Measurements from ENCODE around the gene HS3ST5.

Gene HS3ST5

DNA sequence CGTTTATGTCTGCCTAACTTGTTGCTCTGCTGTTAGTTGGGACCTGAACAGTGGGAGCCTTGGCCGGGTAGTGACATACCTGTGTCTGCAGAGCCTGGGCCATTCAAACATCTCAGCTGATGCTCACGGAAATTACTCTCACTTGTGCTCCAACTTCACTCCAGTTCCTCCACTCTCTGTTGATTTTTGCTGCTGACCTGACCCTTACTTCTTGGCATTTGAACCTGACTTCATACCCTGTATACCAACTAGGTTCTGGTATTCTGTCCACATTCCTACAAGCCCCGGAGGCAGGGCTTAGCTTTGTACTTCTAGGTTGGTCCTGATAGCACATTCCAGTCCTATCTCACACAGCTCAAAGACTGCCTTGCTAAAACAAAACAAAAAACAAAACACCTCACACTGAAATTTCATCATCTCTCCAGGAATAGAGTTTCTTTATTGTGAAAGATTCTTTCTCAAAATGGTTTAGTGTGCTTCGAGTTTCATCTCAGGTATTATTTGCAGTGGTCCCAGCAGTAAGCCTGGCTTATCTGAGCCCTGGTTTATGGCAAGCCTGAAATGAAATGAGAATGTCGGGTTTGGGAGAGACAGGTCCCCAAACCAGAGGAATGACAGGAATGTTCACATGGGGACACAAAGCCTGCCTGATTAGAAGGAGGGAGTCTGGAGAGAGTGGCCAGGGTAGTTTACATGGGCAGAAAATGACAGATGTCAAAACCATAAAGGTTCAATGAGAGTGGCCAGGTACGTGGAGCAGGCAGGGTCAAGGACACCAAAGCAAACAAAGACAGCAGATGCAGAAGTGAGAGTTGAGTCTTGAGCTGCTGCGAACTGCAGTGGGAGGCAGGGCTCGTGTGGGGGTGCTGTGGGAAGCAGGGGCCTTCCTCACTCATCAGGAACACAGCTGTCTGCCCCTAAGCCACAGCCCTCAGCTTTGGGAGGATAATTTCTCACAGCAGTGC lies 197.7 kb downstream of the HS3ST5 start:
- Histone ChIP-seq H3K4me3 (ENCODE audit: low read depth, low read length) (no peak overlapping the region), H3K27ac (no peak overlapping the region), H3K27me3 (replicated peaks) (no peaks in the 10 kb centered on the region), H3K36me3 (replicated peaks) (no peaks in the 10 kb centered on the region)
- no peak for TF ChIP-seq CTCF (IDR thresholded peaks at IDR 0.05; ENCODE audit: low read depth, low read length, missing control alignments)
- no peak for DNase-seq
- in situ Hi-C loops (cut with HindIII; ENCODE audit: low pct_ligation_motif_present, low sequenced_read_pairs), result no loop called here

DNA sequence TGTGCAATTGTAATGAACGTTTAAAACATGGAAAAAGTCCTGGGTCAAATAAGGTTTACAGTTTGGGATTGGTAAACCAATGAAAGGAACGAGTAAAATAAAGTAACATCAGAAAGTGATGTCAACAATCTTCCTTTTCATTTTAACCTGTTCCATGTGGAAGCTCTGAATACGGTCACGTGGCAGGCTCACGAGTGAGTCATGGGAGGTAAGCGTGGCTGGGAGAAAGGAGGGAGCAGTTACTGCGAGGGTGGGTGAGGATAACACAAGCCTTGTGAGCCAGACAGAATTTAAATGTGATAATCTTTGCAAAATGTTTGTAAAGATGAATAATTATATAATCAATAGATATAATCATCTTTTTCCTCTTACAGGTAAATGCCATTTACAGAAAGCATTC lies 200.6 kb downstream of the HS3ST5 start:
- TF ChIP-seq CTCF (IDR thresholded peaks at IDR 0.05; ENCODE audit: low read depth, low read length, missing control alignments), result no peak
- no peaks in the 10 kb centered on the region for H3K27me3 ChIP-seq (replicated peaks)
- in situ Hi-C loops (cut with HindIII; ENCODE audit: low pct_ligation_motif_present, low sequenced_read_pairs), result no loop called here
- no peak overlapping the region for H3K4me3 ChIP-seq (ENCODE audit: low read depth, low read length)
- no peak for DNase-seq
- no peak overlapping the region for H3K27ac ChIP-seq
- H3K36me3 ChIP-seq (replicated peaks), result no peaks in the 10 kb centered on the region

GRCh38 chr6:114140416-114140815 lies 202.4 kb downstream of the HS3ST5 start:
- Histone ChIP-seq H3K4me3 (ENCODE audit: low read depth, low read length) (no peak overlapping the region), H3K27me3 (replicated peaks) (no peaks in the 10 kb centered on the region), H3K27ac (no peak overlapping the region), H3K36me3 (replicated peaks) (no peaks in the 10 kb centered on the region)
- in situ Hi-C loops (cut with HindIII; ENCODE audit: low pct_ligation_motif_present, low sequenced_read_pairs), result no loop called here
- no peak for TF ChIP-seq CTCF (IDR thresholded peaks at IDR 0.05; ENCODE audit: low read depth, low read length, missing control alignments)
- DNase-seq, result no peak

DNA sequence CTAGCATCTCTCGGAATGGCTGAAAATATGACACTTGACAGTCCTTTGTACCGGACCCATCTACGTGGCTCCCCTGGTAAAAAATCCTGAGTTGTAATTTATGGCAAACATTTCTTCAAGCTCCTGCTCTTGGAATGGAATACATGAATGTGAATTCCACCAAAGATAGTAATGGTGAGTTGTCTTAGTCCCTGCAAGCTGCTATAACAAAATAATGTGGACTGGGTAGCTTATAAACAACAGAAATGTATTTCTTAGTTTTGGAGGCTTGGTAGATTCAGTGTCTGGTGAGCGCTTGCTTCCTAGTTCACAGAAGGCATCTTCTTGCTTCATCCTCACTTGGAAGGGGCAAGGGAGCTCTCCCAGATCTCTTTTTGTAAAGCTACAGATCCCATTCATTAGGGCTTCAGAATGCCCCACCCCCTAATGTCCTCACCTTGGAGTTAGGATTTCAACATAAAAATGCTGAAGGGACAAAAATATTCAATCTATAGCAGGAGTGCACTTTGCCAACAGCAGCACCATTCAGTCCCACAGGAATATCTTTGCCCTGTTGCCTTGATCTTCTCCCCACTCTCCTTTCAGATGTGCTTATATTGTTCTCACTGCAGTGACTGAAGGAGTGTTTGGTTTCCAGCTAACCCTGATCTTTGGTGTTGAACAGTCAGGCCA lies 204.1 kb downstream of the HS3ST5 start:
- no peak overlapping the region for H3K27ac ChIP-seq
- H3K27me3 ChIP-seq (replicated peaks), result no peaks in the 10 kb centered on the region
- no peak for DNase-seq
- H3K4me3 ChIP-seq (ENCODE audit: low read depth, low read length), result no peak overlapping the region
- in situ Hi-C loops (cut with HindIII; ENCODE audit: low pct_ligation_motif_present, low sequenced_read_pairs), result no loop called here
- no peaks in the 10 kb centered on the region for H3K36me3 ChIP-seq (replicated peaks)
- TF ChIP-seq CTCF (IDR thresholded peaks at IDR 0.05; ENCODE audit: low read depth, low read length, missing control alignments), result no peak

- Histone ChIP-seq H3K27me3 (replicated peaks) (no peaks in the 10 kb centered on the region), H3K27ac (no peak overlapping the region), H3K4me3 (ENCODE audit: low read depth, low read length) (no peak overlapping the region), H3K36me3 (replicated peaks) (no peaks in the 10 kb centered on the region)
- in situ Hi-C loops (cut with HindIII; ENCODE audit: low pct_ligation_motif_present, low sequenced_read_pairs), result no loop called here
- TF ChIP-seq CTCF (IDR thresholded peaks at IDR 0.05; ENCODE audit: low read depth, low read length, missing control alignments), result no peak
- no peak for DNase-seq
These were observed 207.4 kb downstream of the HS3ST5 start for GRCh38 chr6:114135363-114135971.

Data from brain microvascular endothelial cell (primary cell).